ENCODE data around the gene KLF16.
"Not testable (repeated sequence)": the region's sequence is repeated elsewhere in the genome, so short reads cannot be mapped to it uniquely, and the experiment has no call there.

KLF16 gene

GRCh38 chr19:1863328-1863637, at the start of gene KLF16:
KLF16 (minus strand) TSS chr19:1863579; CDS start chr19:1863497, 82 bp downstream.
- DNase-seq: no peak

GRCh38 chr19:1912760-1913505, 49.6 kb upstream of the KLF16 start:
- no peak for DNase-seq

- no peak for DNase-seq
These were observed 48.6 kb upstream of the KLF16 start for GRCh38 chr19:1911995-1912394.

GRCh38 chr19:1911098-1911497, 47.7 kb upstream of the KLF16 start:
- DNase-seq: no peak

- no peak for DNase-seq
These were observed 46.8 kb upstream of the KLF16 start for GRCh38 chr19:1910177-1910576.

GRCh38 chr19:1909761-1910080, 46.3 kb upstream of the KLF16 start:
- DNase-seq: no peak

- no peak for DNase-seq
These were observed 44.9 kb upstream of the KLF16 start for GRCh38 chr19:1908364-1908678.

- DNase-seq: peak; percentile 88
These were observed 44.4 kb upstream of the KLF16 start for GRCh38 chr19:1907563-1908363.

- no peak for DNase-seq
These were observed 43.7 kb upstream of the KLF16 start for GRCh38 chr19:1906985-1907562.

GRCh38 chr19:1905863-1906375, 42.5 kb upstream of the KLF16 start:
- DNase-seq: no peak

- DNase-seq: peak; percentile 99
These were observed 41.9 kb upstream of the KLF16 start, which contains the start of the genes ADAT3 and SCAMP4 for GRCh38 chr19:1905110-1905862. ADAT3 (plus strand) TSS chr19:1905399; CDS start chr19:1912048, 6,649 bp downstream. SCAMP4 (plus strand) TSS chr19:1905399; CDS start chr19:1915020, 9,621 bp downstream.

- DNase-seq: no peak
These were observed 41.4 kb upstream of the KLF16 start for GRCh38 chr19:1904860-1905109.

- DNase-seq: no peak
These were observed 39.5 kb upstream of the KLF16 start for GRCh38 chr19:1902923-1903322.

- DNase-seq: peak; percentile 54
These were observed 38.6 kb upstream of the KLF16 start for GRCh38 chr19:1901940-1902404.

GRCh38 chr19:1896508-1896907, 33.1 kb upstream of the KLF16 start:
- no peak for DNase-seq

- DNase-seq: no peak
These were observed 30.4 kb upstream of the KLF16 start for GRCh38 chr19:1893791-1894190.

- DNase-seq: no peak
These were observed 26.5 kb upstream of the KLF16 start for GRCh38 chr19:1889907-1890306.

- DNase-seq: no peak
These were observed 25.0 kb upstream of the KLF16 start for GRCh38 chr19:1888385-1888784.

GRCh38 chr19:1886360-1886759, 23.0 kb upstream of the KLF16 start:
- not testable (repeated sequence) for DNase-seq

GRCh38 chr19:1885398-1886119, 22.2 kb upstream of the KLF16 start, which contains the start of gene ABHD17A:
ABHD17A (minus strand) TSS chr19:1885496; CDS start chr19:1881566, 3,930 bp downstream.
- DNase-seq: peak; percentile 96

GRCh38 chr19:1884719-1885334, 21.4 kb upstream of the KLF16 start:
- DNase-seq: no peak

GRCh38 chr19:1884291-1884718, 20.9 kb upstream of the KLF16 start:
- DNase-seq: no peak
